Activated CD4-positive, alpha-beta T cell treated with anti-CD3 and anti-CD28 coated beads, Interleukin-2, Interleukin-6, amounts not matched to agents 100 ng/mL and 50 ng/mL, durations not matched to agents 16 hours and 8 hours (primary cell): Measurements from ENCODE around the gene MTHFSD.
"Not testable (repeated sequence)": the region's sequence is repeated elsewhere in the genome, so short reads cannot be mapped to it uniquely, and the experiment has no call there.

Experiments used
- DNase-seq: peaks from one replicate; pipeline ENCODE4 v3.0.0-alpha.2; 2020

MTHFSD gene, protein sequence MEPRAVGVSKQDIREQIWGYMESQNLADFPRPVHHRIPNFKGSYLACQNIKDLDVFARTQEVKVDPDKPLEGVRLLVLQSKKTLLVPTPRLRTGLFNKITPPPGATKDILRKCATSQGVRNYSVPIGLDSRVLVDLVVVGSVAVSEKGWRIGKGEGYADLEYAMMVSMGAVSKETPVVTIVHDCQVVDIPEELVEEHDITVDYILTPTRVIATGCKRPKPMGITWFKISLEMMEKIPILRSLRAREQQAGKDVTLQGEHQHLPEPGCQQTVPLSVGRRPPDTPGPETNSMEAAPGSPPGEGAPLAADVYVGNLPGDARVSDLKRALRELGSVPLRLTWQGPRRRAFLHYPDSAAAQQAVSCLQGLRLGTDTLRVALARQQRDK

DNA sequence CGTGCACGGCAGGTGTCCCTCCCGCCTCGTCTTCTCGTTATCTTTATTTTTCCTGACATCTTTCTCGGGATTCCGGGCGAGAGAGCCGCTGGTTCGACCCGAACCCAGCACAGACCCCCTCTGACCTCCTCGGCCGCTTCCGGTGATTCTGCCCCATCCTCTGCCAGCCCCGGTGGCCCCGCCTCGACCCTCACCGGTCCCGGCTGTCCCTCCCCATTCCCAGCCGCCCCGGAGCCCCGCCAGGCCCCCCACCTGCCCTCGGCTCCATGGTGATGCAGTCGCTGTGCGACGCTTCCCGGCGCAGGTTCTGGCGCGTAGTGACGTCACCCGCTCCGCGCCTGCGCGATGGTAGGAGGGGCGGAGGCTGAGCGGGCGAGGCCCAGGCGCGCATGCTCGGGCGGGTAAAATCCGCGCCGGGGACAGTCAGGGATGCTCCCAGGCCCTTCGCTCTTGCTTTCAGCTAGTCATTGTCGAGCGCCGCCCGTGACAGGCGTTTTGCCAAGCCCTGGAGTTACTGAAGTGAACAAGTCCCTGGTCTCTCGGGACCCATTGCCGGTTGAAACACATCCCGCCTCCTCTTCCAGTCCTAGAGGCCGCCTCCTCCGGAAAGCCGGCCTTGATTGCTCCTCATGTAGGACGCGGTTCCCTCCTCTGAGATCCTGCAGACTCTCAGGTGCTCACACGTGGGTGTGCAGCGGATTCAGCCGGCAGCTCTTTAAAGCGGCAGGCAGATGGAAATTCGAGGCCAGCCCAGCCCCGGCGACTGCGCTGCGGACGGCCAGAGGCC lies at the start of gene MTHFSD:
Gene MTHFSD (minus strand): TSS at position 319 of the 787 bp plus-strand sequence. CDS start 51 bp downstream, at position 268.
- peak; percentile 97 for DNase-seq

DNA sequence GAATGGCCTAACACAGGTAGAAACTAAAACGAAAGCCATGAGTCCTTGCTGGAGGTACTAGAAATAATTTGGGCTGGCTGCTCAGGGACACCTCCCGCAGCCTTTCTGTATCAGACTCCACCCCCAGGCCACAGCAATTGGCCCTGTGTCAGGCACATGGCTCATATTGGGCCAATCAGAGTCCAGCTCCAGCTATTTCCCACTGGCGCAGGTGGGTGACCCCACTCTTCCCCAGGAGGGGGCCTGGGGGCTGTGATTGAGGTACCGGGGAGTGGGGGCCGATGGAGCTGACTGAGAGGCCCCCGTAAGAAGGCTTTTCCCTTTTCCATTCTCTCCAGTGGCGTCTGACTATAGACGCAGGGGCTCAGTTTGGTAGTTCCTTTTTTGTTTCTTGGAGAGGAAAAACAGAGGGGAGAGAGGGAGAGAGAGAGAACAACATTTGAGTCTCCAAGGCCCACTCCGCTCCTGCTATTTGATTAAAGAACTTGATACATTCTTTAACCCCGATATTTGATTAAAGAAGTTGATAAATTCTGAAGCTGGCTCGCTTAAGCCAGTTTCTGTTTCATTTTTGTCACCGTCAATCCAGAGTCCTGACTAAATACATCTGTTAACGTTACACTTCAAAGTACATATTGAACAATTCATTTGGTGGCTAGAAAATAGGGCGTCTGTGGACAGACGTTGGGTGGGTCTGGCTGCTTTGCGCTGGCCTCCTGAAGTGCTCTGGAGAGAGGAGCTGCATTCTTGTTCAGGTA lies 49.6 kb upstream of the MTHFSD start:
- DNase-seq, result peak; percentile 22

DNA sequence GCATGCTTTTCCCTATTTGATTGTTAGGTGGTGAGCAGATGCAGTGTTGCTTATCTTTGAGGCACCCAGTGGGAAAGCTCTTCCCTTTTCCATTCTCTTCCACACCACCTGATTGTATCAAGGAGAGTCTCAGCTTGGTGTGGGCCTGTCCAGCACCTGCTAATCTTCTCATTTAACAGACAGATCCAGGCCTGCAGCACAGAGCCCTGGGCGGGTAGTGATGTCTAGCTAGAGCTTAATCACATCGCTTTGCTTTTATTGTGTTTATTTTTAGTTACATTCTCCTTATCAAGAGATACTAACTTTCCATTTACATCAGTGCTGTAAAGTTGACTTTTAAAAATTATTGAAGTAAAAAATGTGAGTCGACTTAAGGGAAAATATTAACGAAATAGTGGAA lies 47.5 kb upstream of the MTHFSD start:
- no peak for DNase-seq

DNA sequence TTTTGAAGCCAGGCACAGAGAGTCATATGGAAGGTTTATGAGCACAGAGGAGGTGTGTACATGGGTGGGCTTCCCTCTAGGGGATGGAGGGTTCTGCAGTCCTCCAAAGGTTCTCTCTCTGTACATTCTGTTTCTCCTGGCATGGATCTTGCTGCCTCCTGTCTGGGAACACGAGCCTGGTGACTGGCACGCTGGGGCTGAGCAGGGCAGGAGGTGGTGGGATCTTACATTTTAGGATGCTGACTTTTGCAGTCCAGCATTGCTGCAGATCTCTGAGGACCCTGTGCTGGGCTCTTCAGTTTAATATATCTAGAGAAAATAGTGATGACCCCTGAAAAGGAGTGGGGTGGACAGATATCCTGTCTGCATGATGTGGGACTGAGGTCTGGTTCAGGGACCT lies 46.3 kb upstream of the MTHFSD start:
- DNase-seq, result no peak

DNA sequence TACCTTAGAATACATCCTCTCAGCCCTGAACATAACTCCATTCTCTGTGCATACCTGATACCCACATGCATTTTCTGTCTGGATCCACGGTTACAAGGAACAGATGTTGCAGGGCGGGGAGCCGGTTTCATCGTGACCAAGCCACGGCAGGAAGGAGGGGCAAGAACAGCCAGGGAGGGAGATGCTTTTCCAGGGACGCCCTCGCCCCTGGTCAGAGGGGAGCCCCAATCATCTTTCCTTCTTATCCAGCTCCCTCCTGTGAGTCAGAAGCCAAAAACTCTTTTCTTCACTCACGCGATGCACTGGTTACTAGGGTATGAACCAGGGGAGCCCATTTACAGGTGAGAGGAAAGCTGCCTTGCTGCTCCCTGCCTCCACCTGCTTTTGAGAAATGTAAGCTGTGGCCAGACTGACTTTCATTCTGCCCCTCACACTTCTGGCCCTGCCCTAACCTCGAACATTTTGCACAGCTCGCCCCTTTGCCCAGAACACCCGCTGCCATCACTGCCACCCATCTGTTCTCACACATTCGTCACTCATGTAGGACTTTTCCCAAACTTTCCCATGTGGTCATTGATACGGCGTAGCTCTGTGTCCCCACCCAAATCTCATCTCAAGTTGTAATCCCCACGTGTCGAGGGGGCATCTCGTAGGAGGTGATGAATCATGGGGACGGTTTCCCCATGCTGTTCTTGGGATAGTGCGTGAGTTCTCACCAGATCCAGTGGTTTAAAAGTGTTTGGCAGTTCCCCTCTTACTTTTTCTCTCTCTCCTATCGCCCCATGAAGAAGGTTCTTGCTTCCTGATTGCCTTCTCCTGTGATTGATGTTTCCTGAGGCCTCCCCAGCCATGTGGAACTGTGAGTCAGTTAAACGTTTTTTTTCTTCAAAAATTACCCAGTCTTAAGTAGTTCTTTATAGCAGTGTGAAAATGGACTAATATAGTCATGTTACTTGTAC lies 43.9 kb upstream of the MTHFSD start:
- no peak for DNase-seq

DNA sequence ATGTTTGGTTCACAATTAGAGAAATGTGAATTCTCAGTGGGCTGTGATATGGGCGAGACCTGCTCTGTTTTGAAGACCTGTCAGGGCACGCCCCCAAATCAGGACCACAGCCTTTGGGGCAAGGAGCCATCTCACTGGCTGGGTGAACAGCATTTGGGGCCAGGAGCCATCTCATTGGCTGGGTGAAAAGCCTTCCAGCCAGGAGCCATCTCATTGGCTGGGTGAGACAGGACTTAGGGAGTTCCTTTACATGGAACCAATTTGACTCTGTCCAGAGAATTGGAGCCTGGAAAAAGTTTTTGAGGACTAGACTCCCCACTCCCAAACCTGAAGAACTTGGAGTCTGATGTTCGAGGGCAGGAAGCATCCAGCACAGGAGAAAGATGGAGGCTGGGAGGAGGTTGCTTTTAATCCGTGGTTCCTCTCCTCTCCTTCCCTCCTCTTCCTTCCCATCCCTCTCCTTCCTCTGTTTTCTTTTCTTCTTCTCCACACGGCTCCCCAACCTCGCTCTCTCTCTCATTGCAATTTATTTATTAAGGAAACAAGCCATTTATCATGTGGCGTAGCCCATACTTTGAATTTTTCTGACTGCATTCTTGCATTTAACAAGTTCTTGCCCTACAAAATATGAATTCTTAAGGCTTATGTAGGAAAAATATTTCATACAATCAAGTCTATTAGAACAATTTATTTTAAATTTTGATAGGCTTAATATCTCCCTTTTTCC lies 43.0 kb upstream of the MTHFSD start:
- no peak for DNase-seq

DNA sequence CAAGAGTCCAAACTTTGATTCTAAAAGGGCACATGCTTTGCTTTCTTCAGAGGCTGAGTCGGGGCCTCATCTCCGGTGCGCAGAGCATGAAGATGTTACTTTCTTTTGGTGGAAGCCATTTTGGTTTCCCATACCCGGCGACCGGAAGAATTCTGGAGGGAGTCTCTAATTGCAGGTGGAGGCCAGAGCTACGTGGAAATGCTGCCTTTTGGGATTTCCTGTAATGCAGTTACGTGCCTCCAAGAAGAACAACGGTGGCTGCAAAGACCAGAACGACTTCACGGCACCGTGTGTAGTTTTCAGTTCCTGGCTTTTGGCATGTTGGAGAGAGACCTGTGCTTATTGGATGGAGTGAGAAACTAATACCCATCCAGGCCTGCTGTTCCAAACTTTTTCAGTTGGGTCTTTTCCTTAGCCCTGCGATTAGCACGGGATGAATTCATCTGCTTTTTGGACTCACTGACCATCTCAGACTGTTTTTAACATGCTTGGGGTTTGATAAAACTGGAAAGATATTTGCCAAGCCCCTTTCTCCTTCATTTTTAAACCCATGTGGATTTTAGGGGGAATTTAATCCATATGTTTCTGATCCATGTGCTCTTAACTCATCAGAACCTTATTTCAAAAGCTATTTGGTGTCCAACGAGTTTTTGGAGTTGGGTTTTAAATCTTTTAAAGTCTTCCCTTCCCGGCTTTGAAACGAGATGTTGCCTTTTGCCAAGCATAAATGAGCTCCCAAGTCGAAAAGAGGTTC lies 42.3 kb upstream of the MTHFSD start:
- DNase-seq, result no peak

DNA sequence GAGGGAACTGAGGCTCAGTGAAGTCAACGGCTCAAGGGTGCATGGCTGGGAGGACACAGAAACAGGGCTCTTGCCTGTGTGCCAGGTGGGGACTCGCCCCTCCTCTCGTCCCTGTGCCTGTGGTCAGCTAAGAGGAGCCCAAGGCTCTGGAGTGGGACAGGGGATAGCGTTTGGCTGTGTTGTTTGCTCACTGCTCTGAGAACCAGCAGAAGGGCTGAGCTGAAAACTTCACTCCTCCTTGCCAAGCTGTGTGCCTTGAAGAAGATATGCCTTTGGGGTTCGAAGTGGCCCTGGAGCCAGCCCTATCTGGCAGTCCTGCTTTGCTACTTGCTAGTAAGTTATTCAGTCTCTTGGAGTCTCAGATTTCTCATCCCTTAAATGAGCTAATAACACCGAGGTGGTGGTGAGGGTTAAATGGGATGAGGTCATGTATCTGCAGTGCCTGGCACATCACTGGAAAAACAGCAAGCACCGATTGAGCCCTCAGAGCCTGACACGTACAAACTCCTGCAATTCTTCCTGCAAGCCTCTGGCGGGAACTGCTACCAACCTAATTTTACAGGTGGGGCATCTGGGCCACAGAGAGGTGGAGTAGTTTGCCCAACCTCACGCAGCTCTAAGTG lies 41.1 kb upstream of the MTHFSD start:
- DNase-seq, result no peak

DNA sequence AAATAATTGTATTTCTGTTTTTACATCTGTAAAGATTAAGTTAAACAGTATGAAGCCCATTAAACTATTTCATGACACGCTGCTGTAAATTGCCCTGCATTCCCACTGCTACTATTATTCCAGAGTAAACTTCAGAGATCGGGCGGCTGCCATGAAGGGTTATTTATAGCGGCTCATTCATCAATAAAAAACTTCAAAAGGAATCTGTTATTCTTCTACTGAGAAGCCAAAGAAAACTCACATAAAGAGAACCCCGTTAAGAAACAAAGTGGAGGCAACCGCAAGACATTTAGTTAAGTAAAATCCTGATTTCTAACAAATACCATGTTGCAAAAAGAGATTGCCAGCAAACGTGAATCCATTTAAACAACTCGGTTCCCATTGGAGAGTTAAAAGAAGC lies 39.7 kb upstream of the MTHFSD start:
- no peak for DNase-seq

DNA sequence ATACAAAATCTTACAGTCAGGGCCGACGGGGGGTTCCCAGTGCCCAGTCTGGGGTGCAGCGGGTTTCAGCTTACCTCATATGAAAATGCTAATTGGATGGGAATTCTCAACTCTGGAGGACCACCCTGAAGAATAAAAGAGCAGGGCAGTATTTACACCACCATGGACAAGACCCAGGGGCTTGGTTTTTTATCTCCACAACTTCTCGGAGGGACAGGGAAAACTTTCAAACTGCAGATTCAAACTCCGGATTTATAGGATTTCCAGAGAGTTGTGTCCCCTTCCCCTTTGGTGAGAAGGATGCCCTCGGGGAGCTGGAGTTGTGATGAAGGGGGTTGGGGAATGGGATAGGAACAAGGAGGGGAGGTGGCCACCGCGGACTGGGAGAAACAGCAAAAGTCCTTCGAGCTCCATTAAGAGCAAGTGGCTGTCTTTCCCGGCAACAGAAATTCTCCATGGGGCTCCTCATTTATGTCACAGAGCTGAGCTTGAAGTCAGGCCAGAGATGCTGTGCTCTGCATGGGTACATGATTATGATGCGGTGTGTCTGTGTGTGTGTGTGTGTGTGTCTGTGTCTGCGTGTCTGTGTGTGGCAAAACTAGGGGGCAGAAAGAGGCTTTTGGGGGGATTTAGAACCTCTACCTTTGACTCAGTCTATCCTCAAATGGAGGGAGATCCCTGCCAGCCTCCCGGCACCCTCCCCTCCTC lies 39.0 kb upstream of the MTHFSD start:
- DNase-seq, result no peak

DNA sequence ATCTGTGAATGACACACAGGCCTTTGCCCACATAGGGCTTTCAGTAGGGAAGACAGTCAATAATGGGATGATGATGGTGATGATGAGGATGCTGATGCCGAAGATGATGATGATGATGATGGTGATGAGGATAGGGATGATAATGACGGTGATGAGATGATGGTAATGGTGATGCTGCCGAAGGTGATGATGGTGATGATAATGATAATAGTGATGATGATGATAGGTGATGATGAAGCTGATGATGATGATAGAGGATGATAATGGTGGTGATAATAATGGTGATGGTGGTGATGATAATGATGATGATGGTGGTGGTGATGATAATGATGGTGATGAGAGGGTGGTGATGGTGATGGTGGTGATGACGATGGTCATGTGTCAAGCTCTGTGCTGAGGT lies 36.2 kb upstream of the MTHFSD start:
- DNase-seq, result no peak

DNA sequence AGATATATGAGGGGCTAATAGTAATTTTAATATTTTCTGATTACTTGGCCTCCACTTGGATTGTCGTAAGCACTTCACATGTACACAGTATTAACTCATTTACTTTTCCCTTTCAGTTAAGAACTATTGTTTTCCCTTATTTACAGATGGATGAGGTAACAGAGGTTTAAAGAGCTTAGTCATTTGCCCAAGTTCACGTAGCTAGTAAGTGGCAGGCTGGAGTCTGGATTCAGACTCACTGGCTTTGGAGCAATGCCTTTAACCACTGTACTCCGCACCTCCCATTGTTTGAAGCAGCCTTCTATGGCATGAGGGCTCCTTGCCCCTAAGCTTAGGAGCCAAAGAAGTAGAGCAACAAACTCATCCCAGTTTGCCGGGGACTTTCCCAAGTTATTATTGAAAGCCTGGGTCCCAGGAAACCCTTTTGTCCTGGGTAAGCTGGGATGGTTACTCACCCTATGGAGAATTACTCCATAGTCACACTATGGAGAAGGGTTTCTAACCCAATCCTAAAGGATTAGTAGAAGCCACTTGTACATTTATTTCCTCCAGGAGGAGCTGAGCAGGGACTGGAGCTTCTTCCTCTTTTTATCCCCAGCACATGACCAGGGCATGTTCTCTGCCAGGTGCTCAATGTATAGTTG lies 35.6 kb upstream of the MTHFSD start:
- DNase-seq, result no peak

DNA sequence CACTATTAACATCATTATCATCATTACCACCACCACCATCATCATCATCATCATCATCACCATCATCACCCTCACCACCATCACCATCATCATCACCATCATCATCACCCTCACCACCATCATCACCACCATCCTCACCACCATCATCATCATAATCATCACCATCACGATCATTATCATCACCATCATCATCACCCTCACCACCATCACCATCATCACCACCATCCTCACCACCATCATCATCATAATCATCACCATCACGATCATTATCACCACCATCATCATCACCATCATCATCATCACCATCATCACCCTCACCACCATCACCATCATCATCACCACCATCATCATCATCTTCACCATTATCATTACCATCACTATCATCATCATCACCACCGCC lies 32.9 kb upstream of the MTHFSD start:
- DNase-seq, result not testable (repeated sequence)

DNA sequence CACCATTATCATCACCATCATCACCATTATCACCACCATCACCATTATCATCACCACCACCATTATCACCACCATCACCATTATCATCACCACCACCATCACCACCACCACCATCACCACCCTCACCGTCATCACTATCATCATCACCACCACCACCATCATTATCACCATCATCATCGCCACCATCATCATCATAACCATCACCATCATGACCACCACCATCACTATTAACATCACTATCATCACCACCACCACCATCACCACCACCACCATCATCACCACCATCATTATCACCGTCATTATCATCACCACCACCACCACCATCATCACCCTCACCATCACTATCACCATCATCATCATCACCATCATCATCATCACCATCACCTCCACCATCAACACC lies 32.5 kb upstream of the MTHFSD start:
- DNase-seq, result no peak

DNA sequence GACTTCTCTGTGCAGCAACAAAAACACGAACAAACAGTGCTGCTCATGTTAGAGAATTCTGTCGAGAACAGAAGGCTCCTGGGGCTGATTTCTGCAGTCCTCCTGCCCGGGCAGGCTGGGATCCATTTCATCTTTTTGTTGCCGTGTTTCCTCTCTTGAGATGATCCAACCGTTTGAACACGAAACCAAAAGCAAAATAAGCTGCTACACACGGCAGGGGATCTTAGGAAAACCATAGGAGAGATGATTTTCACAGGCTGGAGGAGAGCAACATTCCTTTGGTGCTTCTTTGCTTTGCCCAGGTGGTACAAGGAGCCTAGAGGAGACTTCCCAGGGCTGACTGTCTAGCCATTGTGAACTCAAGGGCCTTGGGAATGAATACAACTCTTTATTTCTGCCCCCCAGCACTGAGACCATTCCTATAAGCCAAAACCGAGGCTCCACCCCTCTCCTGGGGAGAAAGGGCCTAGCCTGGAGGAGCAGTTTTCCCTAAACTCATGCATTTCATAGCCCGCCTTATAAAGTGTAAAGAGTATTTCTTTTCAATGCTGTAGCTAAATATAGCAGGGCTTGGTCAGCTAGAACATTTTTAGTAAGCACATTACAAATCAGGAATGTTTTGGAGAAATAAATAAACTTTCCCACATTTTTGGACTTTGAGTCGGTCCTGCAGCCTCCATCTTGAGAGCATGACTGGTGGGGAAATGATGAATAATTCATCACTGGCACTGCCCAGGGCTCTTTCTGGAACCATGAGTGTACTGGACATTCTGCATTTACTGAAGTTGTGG lies 31.0 kb upstream of the MTHFSD start:
- DNase-seq, result no peak

DNA sequence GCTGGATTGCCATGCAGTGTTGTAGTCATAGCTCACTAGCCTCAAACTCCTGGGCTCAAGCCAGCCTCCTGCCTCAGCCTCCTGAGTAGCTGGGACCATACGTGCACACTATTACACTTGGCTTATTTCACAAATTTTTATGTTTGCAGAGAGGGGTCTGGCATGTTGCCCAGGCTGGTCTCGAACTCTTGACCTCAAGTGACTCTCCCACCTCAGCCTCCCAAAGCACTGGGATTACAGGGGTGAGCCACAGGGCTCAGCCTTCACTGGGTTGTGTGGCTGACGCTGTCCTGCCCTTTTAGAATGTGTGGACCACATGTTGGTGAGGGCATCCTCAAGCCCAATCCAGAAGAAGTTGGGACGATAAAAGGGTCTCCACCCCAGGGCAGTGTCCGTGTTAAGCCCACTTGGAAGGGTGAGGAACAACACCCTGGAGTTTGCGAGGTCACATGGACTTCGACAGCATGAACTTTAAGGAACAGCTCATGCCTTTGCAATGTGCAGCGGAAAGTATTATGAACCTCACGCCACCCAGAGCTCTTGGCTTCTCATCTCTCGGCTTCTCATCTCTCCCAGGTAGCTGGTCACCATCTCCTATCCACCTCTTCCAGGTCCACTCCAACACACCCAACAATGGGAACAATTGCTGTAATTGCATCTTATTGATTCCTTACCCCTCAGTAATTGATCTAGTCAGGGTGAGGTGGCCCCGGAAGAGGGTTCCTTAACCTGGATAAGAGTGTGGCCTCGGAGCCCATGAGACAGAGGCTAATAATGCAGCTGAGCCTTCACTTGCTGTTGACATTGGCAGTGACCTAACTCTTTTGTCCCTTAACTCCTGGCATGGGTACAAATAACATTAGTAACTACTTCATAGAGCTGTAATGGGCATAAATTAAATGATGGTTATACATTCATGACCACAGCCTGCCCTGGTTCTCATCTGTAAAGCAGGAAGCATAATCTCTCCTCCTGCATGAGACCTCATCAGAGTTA lies 30.0 kb upstream of the MTHFSD start:
- DNase-seq, result no peak

DNA sequence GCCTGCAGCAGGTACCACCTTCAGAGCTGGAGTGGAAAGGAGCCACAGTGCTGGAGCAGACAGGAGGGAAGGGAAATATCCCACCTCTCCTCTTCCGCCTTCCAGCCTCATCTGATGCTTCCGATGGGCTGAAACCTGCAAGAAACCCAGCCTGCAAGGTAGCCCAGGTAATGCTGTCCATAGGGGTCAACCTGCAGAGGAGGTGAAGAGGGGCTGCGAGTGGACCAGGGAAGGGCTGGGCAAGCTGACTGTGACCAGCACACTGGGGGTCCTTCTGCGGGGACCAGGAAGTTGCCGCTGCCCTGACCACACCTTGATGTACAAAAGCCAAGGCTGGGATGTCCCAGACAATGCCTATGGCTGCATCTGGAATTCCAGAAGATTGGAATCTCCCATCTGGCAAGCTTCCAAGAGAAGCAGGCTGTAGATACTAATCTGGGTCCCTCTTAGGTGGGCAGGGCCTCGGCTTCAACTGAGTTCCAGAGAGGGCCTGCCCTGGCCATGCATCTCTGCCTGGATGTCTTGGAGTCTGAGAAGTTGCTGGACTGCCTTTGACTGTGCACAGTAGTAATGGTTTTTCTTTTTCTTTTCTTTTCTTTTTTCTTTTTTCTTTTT lies 29.1 kb upstream of the MTHFSD start:
- DNase-seq, result no peak
